Measurements from ENCODE around the gene LZTS2.
A peak's percentile ranks its signal among the peaks of the same experiment; 100 is the strongest.
"Not testable (repeated sequence)": the region's sequence is repeated elsewhere in the genome, so short reads cannot be mapped to it uniquely, and the experiment has no call there.

LZTS2 gene

DNA sequence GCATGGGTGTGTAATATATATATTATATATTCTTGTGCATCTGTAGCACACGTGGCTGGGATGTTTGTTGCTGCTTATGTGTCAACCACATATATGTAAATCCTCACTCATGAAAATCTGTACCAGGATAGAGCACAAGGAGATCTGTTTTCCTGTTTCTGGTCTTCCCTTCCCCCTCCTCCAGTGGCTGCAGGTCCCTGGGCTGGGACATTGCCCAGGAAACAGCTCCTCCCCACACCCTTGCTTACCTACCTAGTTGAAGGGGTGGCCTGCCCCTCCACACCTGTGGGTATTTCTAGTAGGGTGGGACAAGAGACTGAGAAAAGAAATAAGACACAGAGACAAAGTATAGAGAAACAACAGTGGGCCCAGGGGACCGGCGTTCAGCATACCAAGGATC is 33.7 kb downstream of the LZTS2 start:
- DNase-seq (ENCODE audit: low read depth in 2 of 2) = no peak

DNA sequence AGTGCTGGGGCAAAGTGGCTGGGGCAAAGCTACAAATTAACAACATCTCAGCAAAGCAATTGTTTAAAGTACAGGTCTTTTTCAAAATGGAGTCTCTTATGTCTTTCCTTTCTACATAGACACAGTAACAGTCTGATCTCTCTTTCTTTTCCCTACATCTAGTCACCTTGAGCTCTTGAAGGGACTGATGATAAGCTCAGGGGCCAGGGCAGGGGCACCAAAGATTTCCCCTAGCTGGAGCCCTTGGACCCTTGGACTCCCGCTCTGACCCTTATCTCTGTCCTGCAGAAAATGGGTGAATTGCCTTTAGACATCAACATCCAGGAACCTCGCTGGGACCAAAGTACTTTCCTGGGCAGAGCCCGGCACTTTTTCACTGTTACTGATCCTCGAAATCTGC is 34.8 kb downstream of the LZTS2 start:
- DNase-seq (ENCODE audit: low read depth in 2 of 2) = not testable (repeated sequence)

DNA sequence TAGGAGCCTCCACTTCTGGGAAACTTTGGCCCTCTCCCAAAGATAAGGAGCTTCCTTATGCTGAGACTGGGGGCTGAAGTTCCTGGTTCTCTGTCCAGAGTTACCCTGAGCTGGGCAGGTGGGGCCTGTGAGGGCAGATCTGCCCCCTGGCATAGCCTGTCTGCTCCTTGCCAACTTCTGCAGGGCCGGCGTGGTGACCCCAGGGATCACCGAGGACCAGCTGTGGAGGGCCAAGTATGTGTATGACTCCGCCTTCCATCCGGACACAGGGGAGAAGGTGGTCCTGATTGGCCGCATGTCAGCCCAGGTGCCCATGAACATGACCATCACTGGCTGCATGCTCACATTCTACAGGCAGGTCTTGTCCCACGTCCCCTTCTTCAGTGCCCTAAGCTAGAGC is 35.7 kb downstream of the LZTS2 start:
- no peak for DNase-seq (ENCODE audit: low read depth in 2 of 2)

DNA sequence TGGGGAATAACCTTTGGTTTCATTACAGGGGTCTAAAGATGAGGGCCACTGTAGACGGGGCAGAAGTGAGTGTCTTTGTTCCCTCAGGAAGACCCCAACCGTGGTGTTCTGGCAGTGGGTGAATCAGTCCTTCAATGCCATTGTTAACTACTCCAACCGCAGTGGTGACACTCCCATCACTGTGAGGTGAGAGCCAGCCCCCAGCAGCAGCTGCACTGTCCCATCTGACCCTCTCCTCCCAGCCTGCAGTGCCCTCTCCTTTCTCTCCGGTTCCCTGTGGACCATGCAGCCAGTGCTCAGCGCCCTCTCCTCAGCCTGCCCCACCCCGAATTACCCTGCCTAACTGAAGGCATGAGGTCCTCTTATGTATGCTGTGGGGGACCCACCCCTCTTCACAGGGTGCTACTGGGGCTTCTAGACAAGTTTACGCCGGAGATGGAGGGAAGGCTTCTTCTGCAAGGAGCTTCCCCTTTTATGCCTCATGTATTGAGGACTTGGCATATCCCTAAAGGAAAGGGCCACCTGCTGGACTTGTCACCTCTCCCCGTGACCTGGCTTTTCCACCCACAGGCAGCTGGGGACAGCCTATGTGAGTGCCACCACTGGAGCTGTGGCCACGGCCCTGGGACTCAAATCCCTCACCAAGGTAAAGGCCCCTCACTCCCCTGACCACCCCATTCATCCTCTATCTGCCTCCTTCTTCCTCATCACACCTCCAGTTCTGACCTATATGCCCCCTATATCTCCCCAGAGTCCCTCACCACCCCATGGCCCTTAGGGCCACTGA is 36.5 kb downstream of the LZTS2 start:
- DNase-seq (ENCODE audit: low read depth in 2 of 2) = no peak

DNA sequence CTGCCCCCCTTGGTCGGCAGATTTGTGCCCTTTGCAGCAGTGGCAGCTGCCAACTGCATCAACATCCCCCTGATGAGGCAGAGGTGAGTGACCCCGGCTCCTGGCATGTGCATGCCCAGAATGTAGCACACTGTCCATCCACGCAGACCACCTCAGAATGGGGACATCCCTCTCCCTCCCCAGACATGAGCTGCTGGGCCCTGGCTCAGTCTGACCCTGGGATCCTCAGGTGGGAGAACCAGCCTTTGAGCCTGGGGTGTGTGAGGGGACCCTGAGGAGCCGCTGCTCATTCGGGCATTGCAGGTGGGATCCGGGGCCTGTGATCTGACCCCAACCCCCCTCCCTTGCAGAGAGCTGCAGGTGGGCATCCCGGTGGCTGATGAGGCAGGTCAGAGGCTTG is 37.1 kb downstream of the LZTS2 start:
- DNase-seq (ENCODE audit: low read depth in 2 of 2) = no peak

DNA sequence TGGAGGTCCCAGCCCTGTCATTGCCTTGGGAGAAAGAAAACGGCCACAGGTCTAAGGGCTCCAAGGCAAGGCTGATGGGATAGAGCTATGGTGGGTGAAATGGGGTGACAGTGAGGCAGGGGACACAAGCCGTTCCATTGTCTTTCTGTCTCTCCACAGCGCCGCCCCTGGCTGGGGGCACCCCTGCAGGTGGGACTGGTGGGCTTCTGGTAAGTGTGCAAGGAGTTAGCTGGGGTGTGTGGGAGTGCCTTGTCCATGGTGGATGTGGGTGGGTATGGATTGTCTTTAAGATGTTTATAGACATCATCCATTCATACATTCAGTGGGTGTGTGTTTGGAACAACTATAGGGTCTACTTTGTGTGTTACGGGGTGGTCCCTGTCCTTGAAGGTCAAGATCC is 38.9 kb downstream of the LZTS2 start:
- no peak for DNase-seq (ENCODE audit: low read depth in 2 of 2)

DNA sequence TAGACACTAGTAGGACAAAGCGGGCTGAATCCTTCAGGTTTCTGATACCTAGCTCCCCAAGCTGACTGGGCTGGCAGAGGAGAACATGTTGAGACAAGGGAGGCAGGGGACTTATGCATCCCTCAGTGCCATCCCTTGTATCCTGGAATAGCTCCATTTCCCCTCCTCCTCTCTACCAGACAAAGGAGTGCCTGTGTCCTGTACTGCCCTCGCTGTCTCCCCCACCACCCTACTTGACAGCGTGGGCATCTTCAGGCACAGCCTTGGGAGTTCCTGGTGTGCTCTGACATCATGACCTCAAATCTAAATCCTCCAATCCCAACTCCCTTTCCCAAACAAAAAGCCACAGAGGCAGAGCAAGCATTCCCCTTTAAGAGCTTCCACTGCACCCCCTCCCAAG is 40.5 kb downstream of the LZTS2 start:
- no peak for DNase-seq (ENCODE audit: low read depth in 2 of 2)

DNA sequence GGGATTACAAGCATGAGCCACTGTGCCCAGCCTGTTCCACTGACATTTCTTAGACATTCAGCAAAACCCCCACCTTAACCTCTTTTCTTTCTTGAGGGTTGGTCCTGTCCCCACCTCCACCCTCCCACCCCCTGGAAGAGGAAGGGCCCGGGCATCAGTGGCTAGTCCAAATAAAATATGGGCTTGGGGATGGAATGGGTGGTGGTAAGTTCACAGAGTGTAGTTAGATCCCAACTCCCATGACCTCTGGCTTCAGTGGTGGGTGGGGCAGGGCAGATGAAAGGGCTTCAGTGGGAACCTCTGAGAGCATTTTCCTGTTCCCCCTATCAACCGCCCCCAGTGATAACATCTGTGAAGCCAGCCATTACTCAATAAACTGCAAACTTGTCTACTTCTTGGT is 41.2 kb downstream of the LZTS2 start:
- no peak for DNase-seq (ENCODE audit: low read depth in 2 of 2)

DNA sequence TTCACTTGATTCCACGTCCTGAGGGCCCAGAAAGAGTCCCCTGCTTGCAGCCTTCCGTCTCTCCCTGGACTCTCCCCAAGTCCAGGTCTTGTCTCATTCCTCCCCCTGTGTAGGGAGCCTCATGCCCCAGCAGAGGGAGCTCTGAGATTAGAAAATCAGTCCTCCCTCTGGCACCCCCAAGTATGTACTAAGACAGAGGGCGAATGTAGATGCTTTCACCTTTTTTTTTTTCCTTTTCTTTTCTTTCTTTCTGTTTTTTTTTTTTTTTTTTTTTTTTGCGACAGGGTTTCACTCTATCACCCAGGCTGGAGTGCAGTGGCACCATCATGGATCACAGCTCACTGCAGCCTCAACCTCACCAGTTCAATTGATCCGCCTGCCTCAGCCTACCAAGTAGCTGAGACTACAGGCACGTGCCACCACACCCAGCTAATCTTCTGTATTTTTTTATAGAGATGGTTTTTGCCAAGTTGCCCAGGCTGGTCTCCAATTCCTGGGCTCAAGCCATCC is 41.7 kb downstream of the LZTS2 start:
- peak; percentile 50 to 66 for DNase-seq (ENCODE audit: low read depth in 2 of 2)

DNA sequence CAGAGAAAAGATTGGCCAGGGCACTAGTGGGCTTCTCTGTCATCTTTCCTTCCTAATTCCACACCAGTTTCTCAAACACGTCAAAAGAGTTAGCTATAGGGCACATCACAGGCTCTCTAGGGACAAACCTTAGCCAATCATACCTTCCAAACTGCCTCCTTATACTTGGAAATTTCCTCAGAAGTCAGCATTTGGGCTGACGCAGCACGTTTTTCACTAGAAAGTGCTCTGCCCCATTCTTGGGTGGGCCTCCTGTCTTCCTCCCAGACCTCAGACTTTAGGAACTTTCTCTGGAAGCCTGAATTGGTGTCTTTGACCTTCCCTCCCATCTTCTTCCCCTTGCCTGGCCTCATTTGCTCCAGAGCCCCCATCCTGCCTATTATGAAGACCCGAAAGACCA is 42.5 kb downstream of the LZTS2 start:
- DNase-seq (ENCODE audit: low read depth in 2 of 2) = no peak

DNA sequence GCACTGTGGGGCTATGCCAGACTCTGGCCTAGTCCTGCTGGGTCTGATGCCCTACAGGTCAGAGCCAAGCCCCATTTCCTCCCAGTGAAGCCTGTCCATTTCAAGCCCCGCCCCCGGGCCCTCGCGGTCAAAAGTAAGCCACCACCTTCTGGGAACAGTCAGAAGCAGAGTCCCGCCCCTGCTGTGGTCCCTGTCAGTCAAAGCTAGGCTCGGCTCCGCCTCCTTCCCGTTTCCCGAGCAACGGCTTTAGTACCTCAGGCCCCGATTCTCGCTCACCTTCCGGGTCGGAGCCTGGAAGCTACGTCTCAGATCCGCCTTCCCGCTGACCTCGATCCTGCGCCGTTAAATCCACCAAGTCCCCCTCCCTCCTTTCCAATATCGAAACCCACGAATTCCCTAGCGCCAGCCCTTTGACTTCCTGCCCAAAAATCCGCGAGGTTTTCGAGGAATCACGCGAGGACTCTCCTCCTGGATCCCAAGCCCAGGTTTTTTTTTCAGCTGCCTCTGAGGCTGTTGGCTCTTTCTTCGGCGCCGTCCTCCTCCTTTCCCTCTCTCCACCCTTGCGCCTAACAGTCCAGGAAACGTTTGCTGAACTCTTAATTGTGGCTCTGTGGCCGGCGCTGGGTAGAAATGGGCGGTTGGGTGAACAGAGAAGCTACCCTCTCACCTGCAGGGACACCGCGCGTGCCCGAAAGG is 43.2 kb downstream of the LZTS2 start:
- DNase-seq (ENCODE audit: low read depth in 2 of 2) = peak; percentile 70 to 83

DNA sequence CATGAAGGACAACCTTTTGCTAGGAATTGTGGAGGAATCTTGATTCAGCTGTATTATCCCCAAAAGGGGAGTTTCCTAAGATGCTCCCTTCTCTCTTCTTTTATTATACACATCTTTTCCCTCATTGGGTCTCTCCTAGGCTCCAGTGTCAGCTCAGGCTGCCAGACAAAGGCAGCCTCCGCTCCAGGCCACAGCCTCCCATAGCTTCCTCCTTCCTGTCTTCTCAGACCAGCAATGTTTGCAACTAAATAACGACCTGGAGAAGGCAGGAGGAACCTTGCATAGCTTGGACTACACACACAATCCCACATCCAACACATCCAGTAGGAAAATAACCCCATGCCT is 43.7 kb downstream of the LZTS2 start:
- no peak for DNase-seq (ENCODE audit: low read depth in 2 of 2)

DNA sequence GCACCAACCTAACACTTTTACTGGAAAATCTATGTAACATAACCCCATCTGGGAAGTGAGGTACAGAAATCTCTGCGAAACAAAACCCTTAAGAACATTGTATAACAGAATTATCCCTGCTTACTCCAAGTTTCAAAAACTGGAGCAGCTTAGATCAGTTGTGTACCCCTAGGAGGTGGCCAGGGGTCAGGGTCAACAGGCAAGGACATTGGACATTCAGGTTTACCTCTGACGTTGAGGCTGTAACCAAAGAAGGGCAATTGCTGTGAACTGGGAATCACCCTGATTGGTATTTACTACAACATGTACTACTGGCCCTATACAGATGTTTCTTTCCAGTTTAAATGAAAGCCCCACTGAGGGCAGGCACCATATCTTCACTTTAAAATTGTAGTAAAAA is 44.5 kb downstream of the LZTS2 start:
- no peak for DNase-seq (ENCODE audit: low read depth in 2 of 2)

DNA sequence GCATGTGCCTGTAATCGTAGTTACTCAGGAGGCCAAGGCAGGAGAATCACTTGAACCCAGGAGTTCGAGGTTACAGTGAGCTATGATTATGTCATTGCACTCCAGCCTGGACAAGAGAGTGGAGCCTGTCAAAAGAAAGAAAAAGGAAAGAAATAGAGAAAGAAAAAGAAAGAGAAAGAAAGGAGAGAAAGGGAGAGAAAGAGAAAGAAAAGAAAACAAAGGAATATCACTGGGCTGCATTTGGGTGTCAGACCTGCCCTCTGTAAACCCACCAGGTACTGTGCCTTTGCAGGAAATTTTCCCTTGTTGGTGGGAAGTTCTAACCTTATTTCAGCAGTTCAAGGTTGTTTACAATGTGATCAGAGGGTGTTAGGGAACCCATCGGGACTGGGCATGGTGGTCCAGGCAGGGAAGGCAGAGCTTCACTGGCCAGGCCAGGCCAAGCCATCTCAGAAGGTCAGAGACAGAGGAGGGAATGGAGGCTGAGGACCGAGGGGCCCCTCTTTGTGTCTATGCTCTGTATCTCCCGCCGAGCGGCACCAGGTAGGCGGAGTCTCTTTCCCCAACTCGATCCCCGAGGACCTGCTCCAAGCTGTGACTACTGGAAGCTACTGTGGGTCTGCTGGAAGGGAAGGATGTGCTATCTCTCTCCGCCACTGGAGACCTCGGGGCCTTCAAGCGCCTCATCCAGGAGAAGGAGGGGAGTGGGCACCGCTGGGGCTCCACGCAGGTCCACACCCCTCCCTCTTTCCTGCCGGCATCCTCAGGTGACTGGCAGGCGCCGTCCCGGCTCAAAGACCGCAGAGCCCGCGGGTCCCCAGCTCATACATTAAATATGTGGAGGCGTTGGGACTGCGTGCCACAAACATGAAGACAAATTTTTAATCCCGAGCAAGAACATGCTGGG is 47.0 kb downstream of the LZTS2 start:
- DNase-seq (ENCODE audit: low read depth in 2 of 2) = no peak

DNA sequence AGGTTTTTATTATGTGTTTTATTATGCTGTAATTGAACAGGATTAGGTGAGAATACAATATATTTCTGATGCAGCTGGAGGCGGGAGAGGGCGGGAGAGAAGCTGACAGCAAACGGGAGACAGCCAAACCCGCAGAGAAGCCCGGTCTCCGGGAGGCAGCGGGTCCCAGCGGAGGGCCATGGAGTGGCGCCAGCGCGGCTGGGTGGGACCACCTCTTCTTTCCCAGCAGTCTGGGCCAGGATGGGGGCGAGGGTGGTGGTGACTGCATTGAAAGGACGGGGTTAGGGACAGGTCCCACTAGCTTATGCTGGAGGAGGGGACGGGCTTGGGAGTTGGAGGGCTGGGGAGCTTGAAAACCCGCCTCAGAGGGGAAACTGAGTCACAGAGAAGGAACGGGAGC is 47.7 kb downstream of the LZTS2 start:
- no peak for DNase-seq (ENCODE audit: low read depth in 2 of 2)

DNA sequence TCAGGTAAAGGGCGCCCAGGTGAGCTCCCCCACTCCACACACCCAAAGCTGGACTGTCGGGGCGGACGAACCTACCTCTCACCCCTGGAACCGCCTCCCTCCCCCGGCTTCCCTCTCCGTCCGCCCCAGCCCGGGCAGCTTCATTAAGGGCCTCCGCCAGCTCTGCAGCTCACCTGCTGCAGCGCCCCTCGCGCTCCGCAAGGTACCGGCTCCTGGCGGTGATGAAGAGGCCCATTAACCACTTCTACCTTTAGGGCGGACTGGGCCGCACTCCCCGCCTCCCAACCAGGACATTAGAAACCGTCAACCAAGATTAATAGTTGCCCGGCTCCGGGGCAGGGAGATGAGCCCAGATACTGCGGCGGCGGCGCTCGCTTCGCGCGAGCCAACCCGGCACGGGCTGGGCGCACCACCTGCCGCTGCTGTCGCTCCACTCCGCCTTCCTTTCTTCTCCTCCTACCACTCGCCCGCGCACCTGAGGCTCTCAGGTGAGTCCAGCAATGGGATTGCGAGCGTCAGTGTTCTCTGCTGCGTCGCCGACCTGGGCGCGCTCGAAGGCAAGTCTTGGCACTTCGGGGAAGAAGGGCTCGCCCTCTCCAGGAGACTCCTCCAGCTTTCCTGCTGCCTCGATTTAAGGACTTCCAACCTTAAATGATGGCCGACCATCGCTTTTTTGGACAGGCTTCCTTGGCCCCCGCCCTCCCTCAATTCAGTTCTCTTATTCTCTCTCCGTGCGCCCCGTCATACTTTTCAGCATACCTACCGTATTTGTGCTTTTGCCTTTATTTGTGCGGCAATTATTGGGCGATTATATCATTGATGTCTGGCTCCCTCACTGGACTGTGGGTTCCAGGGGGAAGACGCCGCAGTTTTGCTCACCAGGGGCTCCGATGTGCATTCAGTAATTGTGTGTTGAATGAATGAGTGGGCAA is 48.6 kb downstream of the LZTS2 start:
- DNase-seq (ENCODE audit: low read depth in 2 of 2) = no peak

DNA sequence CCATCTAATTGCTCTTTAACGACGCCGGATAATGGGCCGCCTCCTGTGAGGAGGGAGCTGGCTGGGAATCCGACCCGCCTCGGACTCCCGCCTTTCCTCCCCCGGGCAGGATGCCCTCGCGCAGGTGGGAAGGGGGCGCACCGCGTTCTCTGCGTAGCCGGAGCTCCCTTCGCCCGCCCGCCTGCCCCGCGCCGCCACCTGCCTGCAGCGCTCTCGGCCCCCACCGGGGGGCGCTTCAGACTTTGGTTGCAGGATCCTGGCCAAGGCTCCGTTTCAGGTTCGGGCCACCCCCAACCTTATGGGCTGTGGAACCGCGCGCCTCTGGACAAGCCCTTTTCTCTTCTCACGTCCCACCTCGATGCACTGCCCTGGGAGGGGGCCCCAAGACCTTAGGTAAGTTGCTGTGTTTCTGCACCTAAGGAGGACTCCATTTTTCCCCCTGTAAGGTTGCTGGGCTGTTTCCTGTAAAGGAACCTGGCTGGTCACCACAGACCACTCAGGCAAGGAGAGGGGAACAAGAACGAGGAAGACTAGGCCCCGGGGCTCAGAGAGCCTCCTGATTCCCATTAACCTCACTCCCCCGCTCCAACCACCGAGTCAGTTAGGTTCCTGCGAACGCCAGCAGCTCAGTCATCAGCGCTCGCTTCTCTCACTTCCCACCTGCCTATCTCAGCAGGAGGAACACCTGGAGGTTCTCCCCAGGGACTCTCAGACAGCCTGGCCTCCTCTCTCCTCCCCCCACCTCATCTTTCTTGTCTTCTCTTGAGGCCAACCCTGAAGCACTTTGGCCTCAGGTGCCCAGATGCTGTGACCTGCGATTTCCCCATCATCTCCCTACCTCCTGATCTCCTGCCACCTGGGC is 50.8 kb downstream of the LZTS2 start:
- peak; percentile 72 to 73 for DNase-seq (ENCODE audit: low read depth in 2 of 2)

DNA sequence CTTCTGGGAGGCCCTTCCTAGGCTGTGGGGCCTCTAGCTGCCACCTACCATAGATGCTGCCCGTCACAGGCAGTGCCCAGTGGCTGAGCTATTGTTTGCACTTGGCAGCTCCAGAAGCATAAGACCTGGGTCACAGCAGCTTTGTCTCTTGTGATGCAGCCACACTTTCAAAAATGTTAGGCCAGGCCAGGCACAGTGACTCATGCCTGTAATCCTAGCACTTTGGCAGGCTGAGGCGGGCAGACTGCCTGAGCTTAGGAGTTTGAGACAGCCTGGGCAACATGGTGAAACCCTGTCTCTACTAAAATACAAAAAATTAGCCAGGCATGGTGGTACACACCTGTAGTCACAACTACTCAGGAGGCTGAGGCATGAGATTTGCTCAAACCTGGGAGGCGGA is 52.7 kb downstream of the LZTS2 start:
- DNase-seq (ENCODE audit: low read depth in 2 of 2) = no peak

DNA sequence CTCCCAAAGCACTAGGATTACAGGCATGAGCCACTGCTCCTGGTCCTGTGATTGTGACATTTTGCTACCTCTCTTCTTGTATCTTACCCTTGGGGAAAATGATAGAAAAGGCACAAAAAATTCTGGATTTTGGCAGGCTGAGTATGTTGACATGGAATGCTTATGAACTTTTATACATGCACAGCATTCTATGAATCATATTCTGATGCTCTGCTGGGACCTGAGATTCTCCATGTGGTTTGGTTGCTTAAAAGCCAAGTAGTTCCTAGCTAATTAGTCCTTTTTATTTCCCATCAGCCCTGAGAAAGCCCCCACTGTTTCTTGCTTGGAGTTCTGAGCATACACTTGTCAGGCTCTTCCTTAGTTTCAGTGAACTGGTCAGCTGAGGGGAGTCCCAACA is 53.9 kb downstream of the LZTS2 start:
- DNase-seq (ENCODE audit: low read depth in 2 of 2) = no peak

DNA sequence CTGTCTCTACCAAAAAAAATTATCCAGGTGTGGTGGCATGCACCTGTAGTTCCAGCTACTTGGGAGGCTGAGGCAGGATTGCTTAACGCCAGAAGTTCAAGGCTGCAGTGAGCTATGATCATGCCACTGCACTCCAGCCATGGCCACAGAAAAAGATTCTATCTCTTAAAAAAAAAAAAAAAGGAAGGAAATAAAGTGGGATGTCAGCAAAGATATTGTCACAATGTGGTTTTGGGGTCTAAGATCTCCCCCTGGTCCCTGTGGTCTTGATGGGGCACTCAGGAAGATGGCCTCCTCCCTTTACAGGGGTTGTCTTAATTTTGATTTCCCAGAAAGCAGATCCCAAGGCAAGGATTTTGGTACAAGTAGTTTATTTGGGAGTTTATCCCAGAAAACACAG is 54.7 kb downstream of the LZTS2 start:
- no peak for DNase-seq (ENCODE audit: low read depth in 2 of 2)
